Spleen (tissue), 11 donors: ENCODE measurements around the gene SCUBE1. TPM values are rescaled to one million over a fixed set of nuclear protein-coding genes. Genes with fewer than 3 reads are reported as not detected.

Experiments used
- DNase-seq: peaks from one replicate; pipeline ENCODE4 v3.0.0-alpha.2; 2020
- H3K27ac ChIP-seq, 8 donors: fragments of 200-600 bp; sonication (generic) in 7 of 8; 1 replicate in 4 of 8; 2 replicates in 4 of 8; pipeline versions ENCODE4 v1.5.0 to v1.8.0; 2016 to 2021; ENCODE audit warnings: inconsistent platforms in 4 of 8, mild to moderate bottlenecking in 4 of 8, moderate library complexity in 1 of 8
- H3K27me3 ChIP-seq, 7 donors: fragments of 200-600 bp; sonication (generic) in 6 of 7; replicated peaks in 1 of 7; 1 replicate in 4 of 7; 2 replicates in 3 of 7; pipeline versions ENCODE4 v1.5.0 to v1.8.0; 2016 to 2021; ENCODE audit warnings: inconsistent platforms in 3 of 7, mild to moderate bottlenecking in 1 of 7
- H3K36me3 ChIP-seq, 6 donors: fragments of 200-600 bp; sonication (generic) in 5 of 6; 1 replicate in 4 of 6; 2 replicates in 2 of 6; pipeline versions ENCODE4 v1.5.0 to v1.8.0; 2016 to 2021; ENCODE audit warnings: inconsistent platforms in 2 of 6
- H3K4me1 ChIP-seq, 6 donors: fragments of 200-600 bp; sonication (generic) in 5 of 6; 1 replicate in 3 of 6; 2 replicates in 3 of 6; pipeline versions ENCODE4 v1.5.0 to v1.8.0; 2016 to 2021; ENCODE audit warnings: inconsistent platforms in 3 of 6
- H3K4me3 ChIP-seq, 8 donors: fragments of 200-600 bp; sonication (generic) in 7 of 8; 1 replicate in 4 of 8; 2 replicates in 4 of 8; pipeline versions ENCODE4 v1.5.0 to v1.8.0; 2016 to 2021; ENCODE audit warnings: inconsistent platforms in 4 of 8, mild to moderate bottlenecking in 4 of 8, moderate library complexity in 2 of 8
- H3K9me3 ChIP-seq, 8 donors: fragments of 200-600 bp; sonication (generic) in 7 of 8; 1 replicate in 4 of 8; 2 replicates in 4 of 8; pipeline versions ENCODE4 v1.5.0 to v1.8.0; 2016 to 2021; ENCODE audit warnings: inconsistent platforms in 4 of 8
- CTCF ChIP-seq, 11 experiments: fragments of 200-600 bp in 7 of 11; fragments of 450-650 bp in 4 of 11; sonication (generic) in 4 of 11; IDR thresholded peaks in 8 of 11; conservative IDR thresholded peaks in 3 of 11; 1 replicate in 7 of 11; 2 replicates in 4 of 11; pipeline versions ENCODE4 v1.4.0 to v1.8.0; 2016 to 2021; ENCODE audit warnings: antibody characterized with exemption in 11 of 11, inconsistent platforms in 4 of 11, mild to moderate bottlenecking in 1 of 11
- POLR2A ChIP-seq, 3 donors: fragments of 450-650 bp; IDR thresholded peaks; one replicate each; pipeline ENCODE4 v1.5.1; 2017; ENCODE audit warnings: antibody characterized with exemption in 3 of 3, mild to moderate bottlenecking in 1 of 3
- POLR2AphosphoS5 ChIP-seq, 3 donors: sonication (generic); formaldehyde crosslinking; IDR thresholded peaks; one replicate each; pipeline ENCODE4 v1.5.1; 2017; ENCODE audit warnings: antibody characterized with exemption in 3 of 3
- WGBS, 5 donors: extraction: QIAGEN DNeasy Blood & Tissue Kit in 3 of 5; methylation state at CpG; one replicate each; pipeline versions ENCODE4 v1.1.5 to v1.1.7; 2013 to 2018; 5-methylcytosine and 5-hydroxymethylcytosine counted together
- intact Hi-C: fragments of 100-400 bp; cut with DNase I; formaldehyde crosslinking; loops from one replicate; pipeline ENCODE4 v1.15.0; 2023; ENCODE audit warnings: low total_unique reads
- polyA plus RNA-seq, 3 donors: library from polyadenylated mRNA; stranded (reverse); fragments of 200-250 nt; gene quantifications; one replicate each; pipeline ENCODE4 v1.2.1, GENCODE V29; 2013
- total RNA-seq, 7 donors: library from RNA; depleted of rRNA in 3 of 7; stranded (reverse); fragments of >200 nt in 3 of 7; fragmentation: NEBNext Ultra II Directional in 4 of 7; extraction: Animal tissue kit (Norgen Biotek cat#: 25700) in 4 of 7; gene quantifications; one replicate each; pipeline versions ENCODE4 v1.1.0 to v1.2.1, GENCODE V29; 2016 to 2021
- donor health status: healthy with polysubstance abuse.
- donor health status: DM: no; HTN: no; CAD: no; lungs with moderate emphysema.
- donor health status: DM: no; HTN: no; CAD: no.
- donor health status: Bipolar disorder and iron deficiency.
- donor health status: healthy.
- donor health status: DM: no; HTN: no; CAD: no.
- donor health status: DM: yes; HTN: yes; CAD: no.

SCUBE1 gene
- total and polyA plus RNA-seq, 10 donors, result 0.46 to 43.5 (median 15.9) TPM

- intact Hi-C loops, result loop anchor here (5.0 kb wide), 2 partner anchors 73 to 113 kb away; no protein-coding TSS in a partner anchor
- Histone ChIP-seq H3K36me3 (no peaks in the 10 kb centered on the region), H3K9me3 (no peaks in the 10 kb centered on the region), H3K4me1 (peaks cover 0 to 47% (median 31%) of the 10 kb centered on the region in 6 donors), H3K27ac (peak overlapping the region in 1 of 8 donors; percentile 38), H3K4me3 (no peak overlapping the region), H3K27me3 (peaks cover 0 to 93% (median 37%) of the 10 kb centered on the region in 7 donors)
- WGBS, 5 donors, result 83 to 95% (median 91%) methylated on average over 7 of the region's 7 CpGs
- DNase-seq, result peak; percentile 33
- no peak for TF ChIP-seq POLR2A (IDR thresholded peaks at IDR 0.05)
- no peak for TF ChIP-seq POLR2AphosphoS5 (IDR thresholded peaks at IDR 0.05)
- no peak for TF ChIP-seq CTCF (IDR thresholded peaks at IDR 0.05 in 8 of 11, conservative IDR thresholded peaks at IDR 0.05 in 3 of 11)
Measured at GRCh38 chr22:43345356-43345755, 2.2 kb upstream of the SCUBE1 start.

GRCh38 chr22:43344520-43344787 is 1.3 kb upstream of the SCUBE1 start:
- Histone ChIP-seq H3K27ac (no peak overlapping the region), H3K27me3 (peaks cover 0 to 91% (median 37%) of the 10 kb centered on the region in 7 donors), H3K9me3 (no peaks in the 10 kb centered on the region), H3K4me3 (no peak overlapping the region), H3K36me3 (no peaks in the 10 kb centered on the region), H3K4me1 (peaks cover 0 to 47% (median 31%) of the 10 kb centered on the region in 6 donors)
- no peak for TF ChIP-seq POLR2A (IDR thresholded peaks at IDR 0.05)
- no peak for TF ChIP-seq CTCF (IDR thresholded peaks at IDR 0.05 in 8 of 11, conservative IDR thresholded peaks at IDR 0.05 in 3 of 11)
- no peak for TF ChIP-seq POLR2AphosphoS5 (IDR thresholded peaks at IDR 0.05)
- peak; percentile 40 for DNase-seq
- WGBS, 5 donors, result 86 to 96% (median 92%) methylated on average over 6 of the region's 6 CpGs
- intact Hi-C loops, result no loop called here

GRCh38 chr22:43343670-43344519 is 723 bp upstream of the SCUBE1 start:
- TF ChIP-seq POLR2A (IDR thresholded peaks at IDR 0.05), result no peak
- TF ChIP-seq CTCF (IDR thresholded peaks at IDR 0.05 in 8 of 11, conservative IDR thresholded peaks at IDR 0.05 in 3 of 11), result peak in 1 of 11 experiments; percentile 1
- peak in 2 of 3 donors; percentile 37 to 61 for TF ChIP-seq POLR2AphosphoS5 (IDR thresholded peaks at IDR 0.05)
- peak; percentile 75 for DNase-seq
- Histone ChIP-seq H3K4me1 (peaks cover 0 to 47% (median 31%) of the 10 kb centered on the region in 6 donors), H3K4me3 (peak overlapping the region in 7 of 8 donors; percentile 28 to 70 (median 37)), H3K27ac (peak overlapping the region in 2 of 8 donors; percentile 40 to 47), H3K9me3 (no peaks in the 10 kb centered on the region), H3K36me3 (no peaks in the 10 kb centered on the region), H3K27me3 (peaks cover 0 to 91% (median 37%) of the 10 kb centered on the region in 7 donors)
- intact Hi-C loops, result no loop called here
- WGBS, 5 donors, result 14 to 26% (median 18%) methylated on average over 48 to 65 of the region's 65 CpGs
